NOMO-1 (cell line): ENCODE measurements around the gene ASPG.

ENCODE experiments used
- DNase-seq, 2 experiments: peaks; one replicate each; lab custom pipeline; 2025; ENCODE audit not compliant: unreplicated experiment in 2 of 2; lab: John Stamatoyannopoulos, UW

The ASPG gene

GRCh38 chr14:104115131-104115600, 29.7 kb downstream of the ASPG start:
- DNase-seq = no peak

GRCh38 chr14:104115691-104116287, 30.3 kb downstream of the ASPG start:
- DNase-seq = no peak

- no peak for DNase-seq
Observed at GRCh38 chr14:104116288-104116755, 30.8 kb downstream of the ASPG start.

GRCh38 chr14:104116756-104117340, 31.3 kb downstream of the ASPG start:
- DNase-seq = no peak

- DNase-seq = no peak
Observed at GRCh38 chr14:104117341-104118005, 32.0 kb downstream of the ASPG start.

GRCh38 chr14:104118006-104118844, 32.7 kb downstream of the ASPG start:
- no peak for DNase-seq

- no peak for DNase-seq
Observed at GRCh38 chr14:104119119-104119487, 33.6 kb downstream of the ASPG start.

- DNase-seq = no peak
Observed at GRCh38 chr14:104119488-104120251, 34.2 kb downstream of the ASPG start.

GRCh38 chr14:104120281-104120741, 34.8 kb downstream of the ASPG start:
- DNase-seq = no peak

- no peak for DNase-seq
Observed at GRCh38 chr14:104121142-104121541, 35.6 kb downstream of the ASPG start.

GRCh38 chr14:104123879-104124278, 38.4 kb downstream of the ASPG start:
- DNase-seq = no peak

GRCh38 chr14:104125011-104125410, 39.5 kb downstream of the ASPG start:
- DNase-seq = no peak

GRCh38 chr14:104126753-104127152, 41.3 kb downstream of the ASPG start:
- DNase-seq = no peak

- DNase-seq = no peak
Observed at GRCh38 chr14:104128981-104129380, 43.5 kb downstream of the ASPG start.

GRCh38 chr14:104129556-104129955, 44.1 kb downstream of the ASPG start:
- DNase-seq = no peak

GRCh38 chr14:104130974-104131651, 45.6 kb downstream of the ASPG start:
- DNase-seq = peak; percentile 16 to 22

GRCh38 chr14:104131968-104132732, 46.6 kb downstream of the ASPG start:
- no peak for DNase-seq

- no peak for DNase-seq
Observed at GRCh38 chr14:104132981-104133380, 47.5 kb downstream of the ASPG start.

- no peak for DNase-seq
Observed at GRCh38 chr14:104133496-104133895, 48.0 kb downstream of the ASPG start.
